K562 (cell line): ENCODE measurements around the gene POFUT2. TPM values are rescaled to one million over a fixed set of nuclear protein-coding genes. Genes with fewer than 3 reads are reported as not detected.
A peak's percentile ranks its signal among the peaks of the same experiment; 100 is the strongest.

Experiments used
- ARID4B ChIP-seq: sonication (generic); formaldehyde crosslinking; IDR thresholded peaks from 2 replicates; pipeline ENCODE4 v1.8.0; 2022; ENCODE audit warnings: mild to moderate bottlenecking, missing genetic modification reagents
- ATF2 ChIP-seq: sonication (generic); formaldehyde crosslinking; IDR thresholded peaks from 2 replicates; pipeline ENCODE4 v1.8.1; 2022; ENCODE audit warnings: missing genetic modification reagents
- HNRNPUL1 ChIP-seq: fragments of 200-400 bp; formaldehyde crosslinking; IDR thresholded peaks from 2 replicates; pipeline ENCODE4 v1.6.1; 2017; ENCODE audit warnings: low read length
- MTF1 ChIP-seq: fragments of 250-450 bp; sonication (Bioruptor Pico); IDR thresholded peaks from 2 replicates; pipeline ENCODE4 v1.9.0; 2021; ENCODE audit warnings: moderate library complexity, mild to moderate bottlenecking, inconsistent platforms, borderline replicate concordance
- PML ChIP-seq: IDR thresholded peaks from 2 replicates; pipeline ENCODE4 v1.6.1; 2012; ENCODE audit warnings: low read length, inconsistent platforms
- PREB ChIP-seq: sonication (generic); formaldehyde crosslinking; IDR thresholded peaks from 2 replicates; pipeline ENCODE4 v1.8.1; 2023; ENCODE audit warnings: mild to moderate bottlenecking, missing genetic modification reagents
- TFAP4 ChIP-seq: sonication (generic); formaldehyde crosslinking; IDR thresholded peaks from 2 replicates; pipeline ENCODE4 v1.8.0; 2022; ENCODE audit warnings: missing genetic modification reagents, mild to moderate bottlenecking, moderate library complexity, borderline replicate concordance
- polyA plus RNA-seq, 8 experiments: library from polyadenylated mRNA; depleted of rRNA in 4 of 8; stranded (reverse) in 5 of 8; unstranded in 3 of 8; fragments of >200 nt; fragmentation: Nextera tagmentation in 2 of 8; fragmentation: Illumina TruSeq in 1 of 8; extraction: Ambion mirVana in 2 of 8; extraction: Trizol in 1 of 8; gene quantifications; 2 replicates each; pipeline versions ENCODE4 v1.2.1 to v1.2.3, GENCODE V29; 2011 to 2014; ENCODE audit warnings: inconsistent platforms in 1 of 8, missing spikeins in 1 of 8
- total RNA-seq, 7 experiments: library from RNA; depleted of rRNA in 6 of 7; stranded (reverse); fragments of >200 nt in 6 of 7; fragmentation: Illumina TruSeq in 2 of 7; extraction: Trizol in 2 of 7; gene quantifications; 2 replicates each; pipeline versions ENCODE4 v1.2.1 to v1.2.3, GENCODE V29; 2011 to 2021; ENCODE audit warnings: low replicate concordance in 1 of 7

The POFUT2 gene
- total and polyA plus RNA-seq, 9 of the 15 experiments (the other 6 are each of a cell fraction or from before 2014, with no cell fraction given), result 1.1 to 24.2 (median 11.0) TPM

GRCh38 chr21:45287438-45288391 lies at the start of gene POFUT2 (continued):
- TF ChIP-seq ARID4B (peak; percentile 74; the same call in 1 of the 2 replicates), PREB (CRISPR knock-in tag) (no peak), PML (peak; percentile 45; the same call in 1 of the 2 replicates), MTF1 (CRISPR knock-in tag) (no peak), HNRNPUL1 (no peak), ATF2 (no peak), TFAP4 (peak; percentile 77)
